Natural killer cell (primary cell): ENCODE results near the gene HMCN1. TPM values are rescaled to one million over a fixed set of nuclear protein-coding genes. Genes with fewer than 3 reads are reported as not detected.

Experiments
- ATAC-seq, 3 donors: fragments of 150-1000 bp in 2 of 3; fragments of 200-7000 bp in 1 of 3; cut with Tn5 transposase; 1 replicate in 1 of 3; 2 replicates in 2 of 3; pipeline ENCODE4 v1.10.0; 2021; ENCODE audit warnings: mild to moderate bottlenecking in 2 of 3, moderate library complexity in 2 of 3
- DNase-seq, 2 donors: peaks; one replicate each; pipeline versions ENCODE4 v3.0.0 to v3.0.0-alpha.2; 2013 to 2021; ENCODE audit warnings: mixed read lengths in 1 of 2
- H3K27ac ChIP-seq: one replicate; pipeline ENCODE4 v1.5.1; 2013; ENCODE audit warnings: mild to moderate bottlenecking, low read length
- H3K27me3 ChIP-seq: one replicate; pipeline ENCODE4 v1.6.1; 2013; ENCODE audit warnings: low read length; ENCODE audit not compliant: control insufficient read depth, insufficient read depth
- H3K36me3 ChIP-seq: one replicate; pipeline ENCODE4 v1.6.1; 2013; ENCODE audit warnings: low read length; ENCODE audit not compliant: control insufficient read depth, insufficient read depth
- H3K4me1 ChIP-seq: one replicate; pipeline ENCODE4 v1.6.1; 2013; ENCODE audit warnings: low read length; ENCODE audit not compliant: control insufficient read depth, insufficient read depth
- H3K4me3 ChIP-seq: one replicate; pipeline ENCODE4 v1.5.1; 2013; ENCODE audit warnings: low read length
- H3K9me3 ChIP-seq: one replicate; pipeline ENCODE4 v1.6.1; 2013; ENCODE audit warnings: low read length; ENCODE audit not compliant: control insufficient read depth, insufficient read depth
- H3K27ac Mint-ChIP-seq, 2 donors: one replicate each; pipeline ENCODE4 v1.8.0; 2022; ENCODE audit warnings: mild to moderate bottlenecking in 2 of 2, mixed read lengths in 2 of 2, moderate library complexity in 1 of 2
- H3K27me3 Mint-ChIP-seq, 2 donors: one replicate each; pipeline ENCODE4 v1.8.0; 2022; ENCODE audit warnings: low read depth in 2 of 2, mixed read lengths in 2 of 2
- H3K36me3 Mint-ChIP-seq: one replicate; pipeline ENCODE4 v1.8.0; 2022; ENCODE audit warnings: mixed read lengths
- H3K4me1 Mint-ChIP-seq, 2 donors: one replicate each; pipeline ENCODE4 v1.8.0; 2022; ENCODE audit warnings: mixed read lengths in 2 of 2
- H3K4me3 Mint-ChIP-seq: one replicate; pipeline ENCODE4 v1.8.0; 2022; ENCODE audit warnings: mild to moderate bottlenecking, moderate library complexity, mixed read lengths
- H3K9me3 Mint-ChIP-seq, 2 donors: one replicate each; pipeline ENCODE4 v1.8.0; 2022; ENCODE audit warnings: mixed read lengths in 2 of 2
- WGBS: methylation state at CpG from one replicate; pipeline ENCODE4 v1.1.7; 2013; ENCODE audit warnings: missing lambda C conversion rate; ENCODE audit not compliant: insufficient coverage; 5-methylcytosine and 5-hydroxymethylcytosine counted together
- intact Hi-C: fragments of 100-400 bp; cut with micrococcal nuclease; formaldehyde crosslinking; loops from one replicate; pipeline ENCODE4 v1.14.2; 2022
- total RNA-seq, 4 donors: library from RNA; stranded (reverse); fragments of 120-200 nt in 1 of 4; gene quantifications; one replicate each; pipeline versions ENCODE4 v1.2.3 to v1.2.4, GENCODE V29; 2013 to 2022
- TF ChIP-seq, protein P1 (sequence below): fragments of 200-600 bp; IDR thresholded peaks from one replicate; pipeline ENCODE4 v1.8.0; 2022; ENCODE audit warnings: antibody characterized with exemption

Gene HMCN1
- total RNA-seq, 3 donors from 2014 or later (not counting 1 experiment from before 2014, with no cell fraction given) = 0.02 to 0.45 (median 0.39) TPM

DNA sequence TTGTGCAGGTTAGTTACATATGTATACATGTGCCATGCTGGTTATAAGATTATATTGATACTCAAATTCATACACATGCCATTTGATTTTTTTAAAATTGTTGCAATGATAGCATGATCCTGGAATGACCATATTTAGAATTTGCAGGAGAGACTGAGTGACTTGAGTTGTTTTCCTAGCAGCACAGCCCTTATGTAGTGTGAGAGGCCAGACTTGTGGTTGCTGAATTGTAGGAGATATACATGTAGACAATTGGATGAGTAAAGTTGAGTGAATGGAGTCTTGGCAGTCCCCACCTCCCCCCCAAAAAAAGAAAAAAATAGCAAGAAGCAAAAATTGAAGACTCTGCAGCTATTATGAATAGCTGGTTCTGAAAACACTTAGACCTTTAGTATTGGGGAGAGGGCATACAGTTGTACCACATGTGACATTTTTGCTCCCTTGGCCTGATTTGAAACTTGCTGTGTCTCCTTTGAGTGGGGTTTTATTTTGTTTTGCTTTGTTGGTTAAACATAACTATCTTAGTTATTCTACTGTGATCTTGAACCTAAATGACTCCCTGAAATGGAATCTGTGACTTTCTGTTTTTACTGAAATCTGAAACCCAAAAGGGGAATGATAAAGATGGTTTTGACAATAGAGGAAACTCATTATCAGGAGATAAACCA is 280.3 kb downstream of the HMCN1 start:
- H3K27ac ChIP-seq = no peak overlapping the region
- no peaks in the 10 kb centered on the region for H3K9me3 ChIP-seq
- H3K27me3 Mint-ChIP-seq = no peaks in the 10 kb centered on the region
- H3K4me1 ChIP-seq = no peaks in the 10 kb centered on the region
- H3K4me3 ChIP-seq = no peak overlapping the region
- H3K36me3 Mint-ChIP-seq = no peaks in the 10 kb centered on the region
- H3K4me3 Mint-ChIP-seq = no peak overlapping the region
- DNase-seq (no peak), ATAC-seq (no peak)
- intact Hi-C loops = no loop called here
- no peak overlapping the region for H3K27ac Mint-ChIP-seq
- H3K9me3 Mint-ChIP-seq = peaks cover 3 to 6% of the 10 kb centered on the region in 2 donors
- TF ChIP-seq, protein P1, sequence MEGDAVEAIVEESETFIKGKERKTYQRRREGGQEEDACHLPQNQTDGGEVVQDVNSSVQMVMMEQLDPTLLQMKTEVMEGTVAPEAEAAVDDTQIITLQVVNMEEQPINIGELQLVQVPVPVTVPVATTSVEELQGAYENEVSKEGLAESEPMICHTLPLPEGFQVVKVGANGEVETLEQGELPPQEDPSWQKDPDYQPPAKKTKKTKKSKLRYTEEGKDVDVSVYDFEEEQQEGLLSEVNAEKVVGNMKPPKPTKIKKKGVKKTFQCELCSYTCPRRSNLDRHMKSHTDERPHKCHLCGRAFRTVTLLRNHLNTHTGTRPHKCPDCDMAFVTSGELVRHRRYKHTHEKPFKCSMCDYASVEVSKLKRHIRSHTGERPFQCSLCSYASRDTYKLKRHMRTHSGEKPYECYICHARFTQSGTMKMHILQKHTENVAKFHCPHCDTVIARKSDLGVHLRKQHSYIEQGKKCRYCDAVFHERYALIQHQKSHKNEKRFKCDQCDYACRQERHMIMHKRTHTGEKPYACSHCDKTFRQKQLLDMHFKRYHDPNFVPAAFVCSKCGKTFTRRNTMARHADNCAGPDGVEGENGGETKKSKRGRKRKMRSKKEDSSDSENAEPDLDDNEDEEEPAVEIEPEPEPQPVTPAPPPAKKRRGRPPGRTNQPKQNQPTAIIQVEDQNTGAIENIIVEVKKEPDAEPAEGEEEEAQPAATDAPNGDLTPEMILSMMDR = no peak
- no peaks in the 10 kb centered on the region for H3K36me3 ChIP-seq
- no peaks in the 10 kb centered on the region for H3K27me3 ChIP-seq
- H3K4me1 Mint-ChIP-seq = no peaks in the 10 kb centered on the region

DNA sequence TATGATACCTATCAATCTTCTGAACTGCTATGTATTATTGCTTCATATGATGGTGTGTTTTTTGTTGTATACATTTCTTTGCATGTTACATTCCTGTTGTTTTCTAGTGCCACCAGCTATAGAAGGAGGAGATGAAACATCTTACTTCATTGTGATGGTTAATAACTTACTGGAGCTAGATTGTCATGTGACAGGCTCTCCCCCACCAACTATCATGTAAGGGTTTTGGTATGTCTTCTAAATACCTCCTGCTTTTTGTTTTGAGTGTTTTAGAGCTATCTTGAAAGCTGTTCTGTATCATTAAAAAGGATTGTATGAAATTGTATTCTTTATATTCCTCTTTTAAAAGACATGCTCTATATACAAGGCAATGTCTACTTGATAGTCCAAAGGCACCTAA is 282.7 kb downstream of the HMCN1 start:
- no peak overlapping the region for H3K4me3 Mint-ChIP-seq
- peaks cover 3 to 6% of the 10 kb centered on the region in 2 donors for H3K9me3 Mint-ChIP-seq
- TF ChIP-seq, protein P1 = no peak
- intact Hi-C loops = no loop called here
- no peak overlapping the region for H3K27ac ChIP-seq
- H3K4me1 ChIP-seq = no peaks in the 10 kb centered on the region
- no peaks in the 10 kb centered on the region for H3K9me3 ChIP-seq
- no peaks in the 10 kb centered on the region for H3K27me3 Mint-ChIP-seq
- H3K4me1 Mint-ChIP-seq = no peaks in the 10 kb centered on the region
- no peaks in the 10 kb centered on the region for H3K36me3 Mint-ChIP-seq
- ATAC-seq (no peak), DNase-seq (no peak)
- no peaks in the 10 kb centered on the region for H3K27me3 ChIP-seq
- H3K4me3 ChIP-seq = no peak overlapping the region
- H3K27ac Mint-ChIP-seq = no peak overlapping the region
- no peaks in the 10 kb centered on the region for H3K36me3 ChIP-seq

DNA sequence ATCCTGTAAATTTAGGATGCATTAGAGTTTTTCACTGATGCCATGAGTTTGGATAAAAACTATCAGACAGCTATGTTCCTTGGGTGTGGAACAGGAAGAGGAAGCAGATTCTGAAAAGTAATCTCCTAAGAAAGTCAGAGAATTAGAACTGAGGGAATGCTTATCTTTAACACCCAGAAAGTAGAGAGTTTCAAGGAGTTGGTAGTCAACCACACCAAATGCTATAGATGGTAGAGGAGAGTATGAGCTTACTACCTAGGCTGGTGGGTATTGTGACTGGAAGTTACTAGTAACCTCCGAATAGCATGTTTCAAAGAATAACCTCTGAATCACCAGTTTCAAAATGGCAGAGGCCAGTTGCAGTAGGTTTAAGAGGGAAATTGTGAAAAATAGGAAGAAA is 288.0 kb downstream of the HMCN1 start:
- Mint-ChIP-seq H3K9me3 (peaks cover 2 to 5% of the 10 kb centered on the region in 2 donors), H3K36me3 (no peaks in the 10 kb centered on the region), H3K4me1 (no peaks in the 10 kb centered on the region), H3K27ac (no peak overlapping the region), H3K27me3 (no peaks in the 10 kb centered on the region), H3K4me3 (no peak overlapping the region)
- TF ChIP-seq, protein P1 = no peak
- intact Hi-C loops = no loop called here
- 91% methylated on average over 1 of the region's 1 CpG for WGBS
- DNase-seq (no peak), ATAC-seq (no peak)
- Histone ChIP-seq H3K4me3 (no peak overlapping the region), H3K36me3 (no peaks in the 10 kb centered on the region), H3K9me3 (no peaks in the 10 kb centered on the region), H3K4me1 (no peaks in the 10 kb centered on the region), H3K27me3 (no peaks in the 10 kb centered on the region), H3K27ac (no peak overlapping the region)

DNA sequence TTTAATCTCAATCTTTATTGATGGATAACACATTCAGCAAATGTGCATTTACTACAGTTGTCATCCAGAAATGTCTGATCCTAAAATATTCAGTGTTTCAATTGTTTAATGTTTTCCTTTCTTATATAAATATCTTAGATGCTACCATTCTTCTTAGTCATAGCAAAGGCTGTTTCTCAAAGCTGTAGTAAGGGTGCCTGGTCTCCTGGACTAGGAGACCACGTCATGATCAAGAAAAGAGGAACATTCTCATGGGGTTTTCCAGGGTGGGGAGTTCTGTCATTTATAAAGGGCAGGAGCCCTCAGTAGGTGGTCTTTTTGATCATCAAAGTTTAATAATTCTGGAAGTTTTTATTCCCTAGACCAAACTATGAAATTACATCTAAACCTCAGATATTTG is 292.8 kb downstream of the HMCN1 start:
- H3K36me3 ChIP-seq = no peaks in the 10 kb centered on the region
- intact Hi-C loops = no loop called here
- no peak overlapping the region for H3K4me3 ChIP-seq
- no peak for DNase-seq
- Mint-ChIP-seq H3K36me3 (peaks cover 10% of the 10 kb centered on the region), H3K27ac (no peak overlapping the region), H3K27me3 (no peaks in the 10 kb centered on the region), H3K4me1 (no peaks in the 10 kb centered on the region), H3K4me3 (no peak overlapping the region), H3K9me3 (peaks cover 8 to 14% of the 10 kb centered on the region in 2 donors)
- H3K4me1 ChIP-seq = no peaks in the 10 kb centered on the region
- TF ChIP-seq, protein P1 = no peak
- no peak overlapping the region for H3K27ac ChIP-seq
- no peak for ATAC-seq
- 70% methylated on average over 1 of the region's 1 CpG for WGBS
- no peaks in the 10 kb centered on the region for H3K27me3 ChIP-seq
- no peaks in the 10 kb centered on the region for H3K9me3 ChIP-seq
